ENCODE measurements around the gene TLE5. TPM values are rescaled to one million over a fixed set of nuclear protein-coding genes. Genes with fewer than 3 reads are reported as not detected.

Gene TLE5
- total and polyA plus RNA-seq, 2 of the 4 experiments (the other 2 are of a cell fraction) = 119 to 407 TPM

- ATAC-seq (ENCODE audit: low read depth) = peak; percentile 79
- TF ChIP-seq ELK1 (IDR thresholded peaks at IDR 0.05; ENCODE audit: borderline replicate concordance, low read depth, low read length) (no peak), CTCF (conservative IDR thresholded peaks at IDR 0.05; ENCODE audit: low read depth, low read length) (0 out of 2 replicates have a peak, but pooled peaks have one; percentile 4), BHLHE40 (IDR thresholded peaks at IDR 0.05; ENCODE audit: low read depth, low read length) (0 out of 2 replicates have a peak, but pooled peaks have one; percentile 8), CEBPB (IDR thresholded peaks at IDR 0.05; ENCODE audit: low read depth, low read length) (no peak), RFX5 (IDR thresholded peaks at IDR 0.05; ENCODE audit: low read depth, low read length) (no peak), SMC3 (IDR thresholded peaks at IDR 0.05; ENCODE audit: low read depth, low read length) (no peak), MAFK (IDR thresholded peaks at IDR 0.05; ENCODE audit: low read depth, low read length) (no peak), FOS (IDR thresholded peaks at IDR 0.05; ENCODE audit: low read depth, low read length) (no peak), NFE2L2 (IDR thresholded peaks at IDR 0.05; ENCODE audit: low read depth, low read length) (no peak), CHD1 (IDR thresholded peaks at IDR 0.05; ENCODE audit: low read depth, low read length) (no peak), MXI1 (IDR thresholded peaks at IDR 0.05; ENCODE audit: borderline replicate concordance, low read depth, low read length) (no peak), RAD21 (IDR thresholded peaks at IDR 0.05; ENCODE audit: low read length) (no peak), POLR2A (IDR thresholded peaks at IDR 0.05; ENCODE audit: low read depth, low read length) (no peak), RCOR1 (IDR thresholded peaks at IDR 0.05; ENCODE audit: insufficient replicate concordance, low read length) (no peak)
Observed at GRCh38 chr19:3036119-3036976, 25.9 kb downstream of the TLE5 start.

More at GRCh38 chr19:3036119-3036976, 25.9 kb downstream of the TLE5 start:
- no peaks in the 10 kb centered on the region for H3K9me3 ChIP-seq (ENCODE audit: control insufficient read depth, insufficient read depth, low read length)
- peaks cover 0 to 3% of the 10 kb centered on the region in 2 experiments; a peak in 1 of 4 replicates for H3K79me1 ChIP-seq (ENCODE audit: low read depth in 1 of 2, low read length in 2 of 2)
- H4K8ac ChIP-seq (ENCODE audit: low read depth in 2 of 2, low read length in 2 of 2) = peak overlapping the region; percentile 79 to 95
- peak overlapping the region; percentile 64 for H2BK20ac ChIP-seq (ENCODE audit: low read depth, low read length)
- in situ Hi-C loops (cut with MboI; ENCODE audit: low sequenced_read_pairs) (no loop called here), intact Hi-C loops (cut with micrococcal nuclease) (no loop called here), dilution Hi-C loops (cut with HindIII; ENCODE audit: low sequenced_read_pairs, unreplicated experiment) (no loop called here)
- peak; percentile 85 for DNase-seq
- H4K20me1 ChIP-seq (ENCODE audit: insufficient read depth, low read length) = no peaks in the 10 kb centered on the region
- peak overlapping the region; percentile 32 for H2BK5ac ChIP-seq (ENCODE audit: low read depth, low read length, poor library complexity, severe bottlenecking)
- 0% methylated on average over 17 of the region's 44 CpGs; no CpG with 5 or more reads in 1 of the 2 experiments for WGBS, 2 experiments (ENCODE audit: extremely low coverage in 2 of 2, insufficient read length in 1 of 2)
- H3K56ac ChIP-seq (ENCODE audit: extremely low read depth, insufficient read depth, low read length) = peak overlapping the region; percentile 32
- no peak overlapping the region for H4K5ac ChIP-seq (ENCODE audit: low read depth, low read length)
- peak overlapping the region; percentile 35 for H2BK120ac ChIP-seq (ENCODE audit: low read depth, low read length)
- H3K4ac ChIP-seq (ENCODE audit: low read depth, low read length) = peak overlapping the region; percentile 83
- H3K23ac ChIP-seq (ENCODE audit: low read depth, low read length) = peak overlapping the region; percentile 67; the same call in 1 of the 2 replicates
- H4K91ac ChIP-seq (ENCODE audit: insufficient read depth, low read depth, low read length) = peak overlapping the region; percentile 69
- H2AK5ac ChIP-seq (ENCODE audit: low read depth, low read length) = peak overlapping the region; percentile 77
- H3K14ac ChIP-seq (replicated peaks; ENCODE audit: low read depth, low read length) = peak overlapping the region; percentile 77
- H3K18ac ChIP-seq (ENCODE audit: low read depth, low read length) = no peak overlapping the region; the same call in 1 of the 2 replicates
- H3K4me3 ChIP-seq (ENCODE audit: insufficient read depth, low read depth, low read length) = peak overlapping the region; percentile 51
- no peaks in the 10 kb centered on the region for H3K36me3 ChIP-seq (ENCODE audit: control insufficient read depth, insufficient read depth, low read length)
- peak overlapping the region; percentile 30; the same call in 1 of the 2 replicates for H3K9ac ChIP-seq (ENCODE audit: low read depth, low read length)
- H3K9me1 ChIP-seq (ENCODE audit: insufficient read depth, low read length) = no peaks in the 10 kb centered on the region
- H2AFZ ChIP-seq (replicated peaks; ENCODE audit: low read length, poor library complexity) = peak overlapping the region; percentile 94
- no TSS peak for BruUV-seq (replicated peaks)
- peaks cover 12% of the 10 kb centered on the region for H3K4me1 ChIP-seq (ENCODE audit: control insufficient read depth, insufficient read depth, low read length)
- peak overlapping the region; percentile 47 for H3K27ac ChIP-seq (ENCODE audit: insufficient read depth, low read length)
- peak overlapping the region; percentile 92 for H2AK9ac ChIP-seq (replicated peaks; ENCODE audit: low read depth, low read length, poor library complexity)
- H2BK15ac ChIP-seq (ENCODE audit: low read depth, low read length) = peak overlapping the region; percentile 65; the same call in 1 of the 3 replicates
- CTCF ChIA-PET = interaction anchor here (0.8 to 1.1 kb wide), 2 partner anchors 31 to 86 kb away, joined by 3 read pairs; no protein-coding TSS in a partner anchor
- POLR2A ChIA-PET (ENCODE audit: unreplicated experiment) = interaction anchor here (1.0 kb wide), 1 partner anchor 61 kb away, joined by 3 read pairs; no protein-coding TSS in a partner anchor
- peak overlapping the region; percentile 82 for H3K4me2 ChIP-seq (ENCODE audit: low read depth, low read length)
- H3K27me3 ChIP-seq (ENCODE audit: control insufficient read depth, insufficient read depth, low read length) = peaks cover 2% of the 10 kb centered on the region; the same call in 1 of the 2 replicates

All from IMR-90 (cell line).